Measurements from ENCODE around the gene PWWP2A. TPM values are rescaled to one million over a fixed set of nuclear protein-coding genes. Genes with fewer than 3 reads are reported as not detected.

PWWP2A gene
- total and polyA plus RNA-seq, 2 of the 4 experiments (the other 2 are of a cell fraction): 8.8 to 12.5 TPM

- Histone ChIP-seq H3K4me3 (ENCODE audit: insufficient read depth, low read depth, low read length) (no peak overlapping the region), H3K4me1 (ENCODE audit: control insufficient read depth, insufficient read depth, low read length) (no peaks in the 10 kb centered on the region), H3K36me3 (ENCODE audit: control insufficient read depth, insufficient read depth, low read length) (peaks cover 12% of the 10 kb centered on the region), H3K56ac (ENCODE audit: extremely low read depth, insufficient read depth, low read length) (no peak overlapping the region), H4K20me1 (ENCODE audit: insufficient read depth, low read length) (peaks cover 4% of the 10 kb centered on the region; the same call in 1 of the 2 replicates), H2AK9ac (replicated peaks; ENCODE audit: low read depth, low read length, poor library complexity) (no peak overlapping the region), H4K5ac (ENCODE audit: low read depth, low read length) (no peak overlapping the region), H3K9me3 (ENCODE audit: control insufficient read depth, insufficient read depth, low read length) (no peaks in the 10 kb centered on the region), H3K14ac (replicated peaks; ENCODE audit: low read depth, low read length) (no peak overlapping the region), H3K27ac (ENCODE audit: insufficient read depth, low read length) (no peak overlapping the region), H3K79me1 (ENCODE audit: low read depth in 1 of 2, low read length in 2 of 2) (peaks cover 13 to 26% of the 10 kb centered on the region in 2 experiments; a peak in 3 of 4 replicates), H3K27me3 (ENCODE audit: control insufficient read depth, insufficient read depth, low read length) (no peaks in the 10 kb centered on the region), H2BK15ac (ENCODE audit: low read depth, low read length) (no peak overlapping the region), H4K8ac (ENCODE audit: low read depth in 2 of 2, low read length in 2 of 2) (no peak overlapping the region), H2AK5ac (ENCODE audit: low read depth, low read length) (no peak overlapping the region), H3K4me2 (ENCODE audit: low read depth, low read length) (no peak overlapping the region), H3K9me1 (ENCODE audit: insufficient read depth, low read length) (0 out of 2 replicates have a peak, but pooled peaks cover 3% of the 10 kb centered on the region), H3K9ac (ENCODE audit: low read depth, low read length) (no peak overlapping the region), H2AFZ (replicated peaks; ENCODE audit: low read length, poor library complexity) (no peak overlapping the region), H4K91ac (ENCODE audit: insufficient read depth, low read depth, low read length) (no peak overlapping the region), H2BK5ac (ENCODE audit: low read depth, low read length, poor library complexity, severe bottlenecking) (no peak overlapping the region), H3K23ac (ENCODE audit: low read depth, low read length) (no peak overlapping the region), H2BK20ac (ENCODE audit: low read depth, low read length) (no peak overlapping the region), H2BK120ac (ENCODE audit: low read depth, low read length) (no peak overlapping the region), H3K18ac (ENCODE audit: low read depth, low read length) (no peak overlapping the region), H3K4ac (ENCODE audit: low read depth, low read length) (no peak overlapping the region)
- in situ Hi-C loops (cut with MboI; ENCODE audit: low sequenced_read_pairs): no loop called here
- dilution Hi-C loops (cut with HindIII; ENCODE audit: low sequenced_read_pairs, unreplicated experiment): no loop called here
- TF ChIP-seq RAD21 (IDR thresholded peaks at IDR 0.05; ENCODE audit: low read length) (no peak), MAFK (IDR thresholded peaks at IDR 0.05; ENCODE audit: low read depth, low read length) (no peak), POLR2A (IDR thresholded peaks at IDR 0.05; ENCODE audit: low read depth, low read length) (no peak), CEBPB (IDR thresholded peaks at IDR 0.05; ENCODE audit: low read depth, low read length) (no peak), USF2 (IDR thresholded peaks at IDR 0.05; ENCODE audit: low read depth, low read length) (no peak), MAZ (IDR thresholded peaks at IDR 0.05; ENCODE audit: borderline replicate concordance, low read depth, low read length) (no peak), BHLHE40 (IDR thresholded peaks at IDR 0.05; ENCODE audit: low read depth, low read length) (no peak), NFE2L2 (IDR thresholded peaks at IDR 0.05; ENCODE audit: low read depth, low read length) (no peak), RCOR1 (IDR thresholded peaks at IDR 0.05; ENCODE audit: insufficient replicate concordance, low read length) (no peak), CHD1 (IDR thresholded peaks at IDR 0.05; ENCODE audit: low read depth, low read length) (no peak), SMC3 (IDR thresholded peaks at IDR 0.05; ENCODE audit: low read depth, low read length) (no peak), RFX5 (IDR thresholded peaks at IDR 0.05; ENCODE audit: low read depth, low read length) (no peak), FOS (IDR thresholded peaks at IDR 0.05; ENCODE audit: low read depth, low read length) (no peak), MXI1 (IDR thresholded peaks at IDR 0.05; ENCODE audit: borderline replicate concordance, low read depth, low read length) (no peak), CTCF (conservative IDR thresholded peaks at IDR 0.05; ENCODE audit: low read depth, low read length) (no peak)
- TF ChIP-seq, protein P1, sequence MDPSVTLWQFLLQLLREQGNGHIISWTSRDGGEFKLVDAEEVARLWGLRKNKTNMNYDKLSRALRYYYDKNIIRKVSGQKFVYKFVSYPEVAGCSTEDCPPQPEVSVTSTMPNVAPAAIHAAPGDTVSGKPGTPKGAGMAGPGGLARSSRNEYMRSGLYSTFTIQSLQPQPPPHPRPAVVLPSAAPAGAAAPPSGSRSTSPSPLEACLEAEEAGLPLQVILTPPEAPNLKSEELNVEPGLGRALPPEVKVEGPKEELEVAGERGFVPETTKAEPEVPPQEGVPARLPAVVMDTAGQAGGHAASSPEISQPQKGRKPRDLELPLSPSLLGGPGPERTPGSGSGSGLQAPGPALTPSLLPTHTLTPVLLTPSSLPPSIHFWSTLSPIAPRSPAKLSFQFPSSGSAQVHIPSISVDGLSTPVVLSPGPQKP (IDR thresholded peaks at IDR 0.05; ENCODE audit: borderline replicate concordance, low read depth, low read length): no peak
- no TSS peak for BruUV-seq (replicated peaks)
- intact Hi-C loops (cut with micrococcal nuclease): no loop called here
- ATAC-seq (ENCODE audit: low read depth): no peak
- POLR2A ChIA-PET (ENCODE audit: unreplicated experiment): no interaction called here
- CTCF ChIA-PET: no interaction called here
- no peak for DNase-seq
- no CpG with 5 or more reads among the region's 7 CpGs for WGBS, 2 experiments (ENCODE audit: extremely low coverage in 2 of 2, insufficient read length in 1 of 2)
Observed at GRCh38 chr5:160116991-160117390, 2.3 kb downstream of the PWWP2A start.

Measured in IMR-90 (cell line).